ENCODE results near the gene PF4V1. TPM values are rescaled to one million over a fixed set of nuclear protein-coding genes. Genes with fewer than 3 reads are reported as not detected.

PF4V1 gene
- total and polyA plus RNA-seq, 2 donors (not counting 1 experiment from before 2014, with no cell fraction given): not detected

- H3K79me2 ChIP-seq (ENCODE audit: control insufficient read depth, insufficient read depth, low read length): no peaks in the 10 kb centered on the region
- Mint-ChIP-seq H3K9me3 (ENCODE audit: insufficient read depth) (peaks cover 2% of the 10 kb centered on the region), H3K27me3 (peaks cover 4% of the 10 kb centered on the region), H3K4me1 (no peaks in the 10 kb centered on the region), H3K4me3 (no peak overlapping the region), H3K27ac (no peak overlapping the region)
- H4K20me1 ChIP-seq (ENCODE audit: control insufficient read depth, insufficient read depth, low read length, poor library complexity, severe bottlenecking): no peaks in the 10 kb centered on the region
- H2AFZ ChIP-seq (ENCODE audit: insufficient read depth, low read depth, low read length, poor library complexity, severe bottlenecking): no peak overlapping the region
- no CpG with 5 or more reads among the region's 2 CpGs for WGBS (ENCODE audit: insufficient coverage)
- no peak overlapping the region for H3K4me3 ChIP-seq (ENCODE audit: control extremely low read depth in 1 of 5, extremely low read depth in 1 of 5, insufficient read depth in 1 of 5, low read depth in 2 of 5, low read length in 4 of 5)
- no peak for ATAC-seq (ENCODE audit: low read depth)
- intact Hi-C loops (cut with micrococcal nuclease): no loop called here
- no peaks in the 10 kb centered on the region for H3K4me1 ChIP-seq (ENCODE audit: control insufficient read depth in 2 of 2, insufficient read depth in 2 of 2, low read length in 2 of 2)
- H3K9me3 ChIP-seq (ENCODE audit: control extremely low read depth in 1 of 3, control insufficient read depth in 2 of 3, insufficient read depth in 1 of 3, low read length in 2 of 3): peaks cover 0 to 4% (median 0%) of the 10 kb centered on the region in 3 donors
- no peak overlapping the region for H3K27ac ChIP-seq (ENCODE audit: low read length in 2 of 2)
- no peak overlapping the region for H3K9ac ChIP-seq (ENCODE audit: low read length)
- no peaks in the 10 kb centered on the region for H3K36me3 ChIP-seq (replicated peaks in 1 of 2; ENCODE audit: control extremely low read depth in 1 of 2, control insufficient read depth in 1 of 2, extremely low read depth in 1 of 2, insufficient read depth in 2 of 2, low read length in 1 of 2)
- ChIA-PET CTCF (no interaction called here), POLR2A (no interaction called here)
- no peaks in the 10 kb centered on the region for H3K27me3 ChIP-seq (replicated peaks in 1 of 4; ENCODE audit: control extremely low read depth in 1 of 4, control insufficient read depth in 3 of 4, insufficient read depth in 4 of 4, low read length in 3 of 4)
- DNase-seq: no peak
- no peak overlapping the region for H3K4me2 ChIP-seq (replicated peaks; ENCODE audit: low read depth, low read length, poor library complexity, severe bottlenecking)
- no peak for TF ChIP-seq EZH2 (IDR thresholded peaks at IDR 0.05; ENCODE audit: borderline replicate concordance, insufficient read depth, low read depth, low read length, poor library complexity, severe bottlenecking)
- TF ChIP-seq CTCF (IDR thresholded peaks at IDR 0.05): no peak
Observed at GRCh38 chr4:73831569-73831968, 21.5 kb upstream of the PF4V1 start.

- DNase-seq: no peak
- H3K36me3 ChIP-seq (replicated peaks in 1 of 2; ENCODE audit: control extremely low read depth in 1 of 2, control insufficient read depth in 1 of 2, extremely low read depth in 1 of 2, insufficient read depth in 2 of 2, low read length in 1 of 2): no peaks in the 10 kb centered on the region
- no peak overlapping the region for H3K27ac ChIP-seq (ENCODE audit: low read length in 2 of 2)
- Mint-ChIP-seq H3K9me3 (ENCODE audit: insufficient read depth) (peaks cover 1% of the 10 kb centered on the region), H3K4me3 (no peak overlapping the region), H3K27ac (no peak overlapping the region), H3K4me1 (no peaks in the 10 kb centered on the region), H3K27me3 (peaks cover 12% of the 10 kb centered on the region)
- ATAC-seq (ENCODE audit: low read depth): no peak
- no peak overlapping the region for H3K4me2 ChIP-seq (replicated peaks; ENCODE audit: low read depth, low read length, poor library complexity, severe bottlenecking)
- H3K4me1 ChIP-seq (ENCODE audit: control insufficient read depth in 2 of 2, insufficient read depth in 2 of 2, low read length in 2 of 2): no peaks in the 10 kb centered on the region
- no peak overlapping the region for H3K4me3 ChIP-seq (ENCODE audit: control extremely low read depth in 1 of 5, extremely low read depth in 1 of 5, insufficient read depth in 1 of 5, low read depth in 2 of 5, low read length in 4 of 5)
- POLR2A ChIA-PET: no interaction called here
- no peaks in the 10 kb centered on the region for H4K20me1 ChIP-seq (ENCODE audit: control insufficient read depth, insufficient read depth, low read length, poor library complexity, severe bottlenecking)
- no peak overlapping the region for H2AFZ ChIP-seq (ENCODE audit: insufficient read depth, low read depth, low read length, poor library complexity, severe bottlenecking)
- H3K27me3 ChIP-seq (replicated peaks in 1 of 4; ENCODE audit: control extremely low read depth in 1 of 4, control insufficient read depth in 3 of 4, insufficient read depth in 4 of 4, low read length in 3 of 4): peaks cover 0 to 6% (median 4%) of the 10 kb centered on the region in 4 experiments
- no peak overlapping the region for H3K9ac ChIP-seq (ENCODE audit: low read length)
- CTCF ChIA-PET: no interaction called here
- peaks cover 0 to 8% (median 0%) of the 10 kb centered on the region in 3 donors for H3K9me3 ChIP-seq (ENCODE audit: control extremely low read depth in 1 of 3, control insufficient read depth in 2 of 3, insufficient read depth in 1 of 3, low read length in 2 of 3)
- TF ChIP-seq CTCF (IDR thresholded peaks at IDR 0.05): no peak
- no peak for TF ChIP-seq EZH2 (IDR thresholded peaks at IDR 0.05; ENCODE audit: borderline replicate concordance, insufficient read depth, low read depth, low read length, poor library complexity, severe bottlenecking)
- H3K79me2 ChIP-seq (ENCODE audit: control insufficient read depth, insufficient read depth, low read length): no peaks in the 10 kb centered on the region
- intact Hi-C loops (cut with micrococcal nuclease): no loop called here
- 86% methylated on average over 1 of the region's 1 CpG for WGBS (ENCODE audit: insufficient coverage)
Observed at GRCh38 chr4:73832651-73833237, 20.4 kb upstream of the PF4V1 start.

Data from B cell (primary cell).